NB4 (cell line): ENCODE data around the gene RDH8.

Source experiments
- MAX ChIP-seq: IDR thresholded peaks from 2 replicates; pipeline ENCODE4 v1.6.1; 2011; ENCODE audit warnings: low read depth, low read length
- POLR2A ChIP-seq: IDR thresholded peaks from 2 replicates; pipeline ENCODE4 v1.6.1; 2011; ENCODE audit warnings: mild to moderate bottlenecking; ENCODE audit not compliant: insufficient read length; ENCODE audit errors: extremely low read depth
- TF ChIP-seq, protein P1 (sequence below): IDR thresholded peaks from one replicate; pipeline ENCODE4 v1.5.1; 2012; ENCODE audit warnings: low read depth, low read length

DNA sequence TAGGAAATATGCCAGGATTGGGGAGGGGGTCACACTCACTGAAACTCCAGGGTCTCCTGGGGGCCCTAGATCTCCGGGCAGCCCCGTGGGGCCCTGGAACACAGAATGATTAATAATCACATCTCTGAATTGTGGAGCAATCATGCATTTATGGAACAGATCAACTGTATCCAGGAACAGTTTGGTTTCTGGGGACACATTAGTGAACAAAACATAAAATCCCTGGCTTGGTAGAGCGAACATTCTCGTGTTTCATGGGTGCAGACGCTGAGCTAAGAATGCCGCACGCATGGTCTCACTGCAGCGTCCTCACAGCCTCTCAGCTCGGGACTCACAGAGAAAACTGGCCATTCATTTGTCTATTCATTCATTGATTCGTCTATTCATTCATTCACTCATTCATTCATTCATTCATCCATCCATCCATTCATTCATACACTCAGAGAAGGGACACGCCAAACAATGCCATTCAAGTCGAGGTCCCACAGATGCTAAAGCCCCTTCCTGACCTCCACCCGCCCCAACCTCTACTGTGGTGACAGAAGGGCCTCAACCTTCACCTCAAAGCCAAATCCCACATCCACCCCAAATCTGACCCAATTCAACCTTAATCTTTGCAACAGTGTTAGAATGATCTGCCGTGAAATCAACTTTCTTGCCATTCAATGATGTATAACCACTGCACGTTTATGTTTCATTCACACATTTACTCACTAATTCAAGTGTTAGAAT, 42.0 kb upstream of the RDH8 start:
- TF ChIP-seq POLR2A = no peak
- no peak for TF ChIP-seq MAX
- TF ChIP-seq, protein P1, sequence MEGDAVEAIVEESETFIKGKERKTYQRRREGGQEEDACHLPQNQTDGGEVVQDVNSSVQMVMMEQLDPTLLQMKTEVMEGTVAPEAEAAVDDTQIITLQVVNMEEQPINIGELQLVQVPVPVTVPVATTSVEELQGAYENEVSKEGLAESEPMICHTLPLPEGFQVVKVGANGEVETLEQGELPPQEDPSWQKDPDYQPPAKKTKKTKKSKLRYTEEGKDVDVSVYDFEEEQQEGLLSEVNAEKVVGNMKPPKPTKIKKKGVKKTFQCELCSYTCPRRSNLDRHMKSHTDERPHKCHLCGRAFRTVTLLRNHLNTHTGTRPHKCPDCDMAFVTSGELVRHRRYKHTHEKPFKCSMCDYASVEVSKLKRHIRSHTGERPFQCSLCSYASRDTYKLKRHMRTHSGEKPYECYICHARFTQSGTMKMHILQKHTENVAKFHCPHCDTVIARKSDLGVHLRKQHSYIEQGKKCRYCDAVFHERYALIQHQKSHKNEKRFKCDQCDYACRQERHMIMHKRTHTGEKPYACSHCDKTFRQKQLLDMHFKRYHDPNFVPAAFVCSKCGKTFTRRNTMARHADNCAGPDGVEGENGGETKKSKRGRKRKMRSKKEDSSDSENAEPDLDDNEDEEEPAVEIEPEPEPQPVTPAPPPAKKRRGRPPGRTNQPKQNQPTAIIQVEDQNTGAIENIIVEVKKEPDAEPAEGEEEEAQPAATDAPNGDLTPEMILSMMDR = no peak
